ENCODE results near the gene BEAN1. TPM values are rescaled to one million over a fixed set of nuclear protein-coding genes. Genes with fewer than 3 reads are reported as not detected.

BEAN1 gene
- total RNA-seq, 1 experiment from 2014 or later: not detected

- ATAC-seq: no peak
- no peak overlapping the region; the same call in 1 of the 2 replicates for H3K27ac Mint-ChIP-seq
- DNase-seq (ENCODE audit: low spot score): no peak
- ChIA-PET POLR2A (no interaction called here), CTCF (no interaction called here)
- H3K4me3 Mint-ChIP-seq: no peak overlapping the region
- no peaks in the 10 kb centered on the region; the same call in 1 of the 2 replicates for H3K27me3 Mint-ChIP-seq (ENCODE audit: low read depth)
- peaks cover 8% of the 10 kb centered on the region; the same call in 1 of the 2 replicates for H3K36me3 Mint-ChIP-seq
- H3K9me3 Mint-ChIP-seq: no peaks in the 10 kb centered on the region
- no peaks in the 10 kb centered on the region for H3K4me1 Mint-ChIP-seq
- TF ChIP-seq ATF1 (CRISPR knock-in tag; IDR thresholded peaks at IDR 0.05): no peak
These were observed 97.6 kb downstream of the BEAN1 start for GRCh38 chr16:66524601-66525164.

GRCh38 chr16:66525396-66526180 lies 98.5 kb downstream of the BEAN1 start:
- no peaks in the 10 kb centered on the region for H3K4me1 Mint-ChIP-seq
- TF ChIP-seq E2F5 (CRISPR knock-in tag; IDR thresholded peaks at IDR 0.05): no peak
- no peak for TF ChIP-seq TP53 (CRISPR knock-in tag; IDR thresholded peaks at IDR 0.05)
- TF ChIP-seq GRHL2 (CRISPR knock-in tag; IDR thresholded peaks at IDR 0.05; ENCODE audit: insufficient replicate concordance, severe bottlenecking): no peak
- no peak for TF ChIP-seq CBFB (CRISPR knock-in tag; IDR thresholded peaks at IDR 0.05; ENCODE audit: low read depth)
- TF ChIP-seq FOXP1 (CRISPR knock-in tag; IDR thresholded peaks at IDR 0.05; ENCODE audit: borderline replicate concordance): no peak
- TF ChIP-seq STAT6 (CRISPR knock-in tag; conservative IDR thresholded peaks at IDR 0.05; ENCODE audit: low read depth): no peak
- TF ChIP-seq, protein P1, sequence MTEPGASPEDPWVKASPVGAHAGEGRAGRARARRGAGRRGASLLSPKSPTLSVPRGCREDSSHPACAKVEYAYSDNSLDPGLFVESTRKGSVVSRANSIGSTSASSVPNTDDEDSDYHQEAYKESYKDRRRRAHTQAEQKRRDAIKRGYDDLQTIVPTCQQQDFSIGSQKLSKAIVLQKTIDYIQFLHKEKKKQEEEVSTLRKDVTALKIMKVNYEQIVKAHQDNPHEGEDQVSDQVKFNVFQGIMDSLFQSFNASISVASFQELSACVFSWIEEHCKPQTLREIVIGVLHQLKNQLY (CRISPR knock-in tag; IDR thresholded peaks at IDR 0.05): no peak
- TF ChIP-seq E2F4 (CRISPR knock-in tag; IDR thresholded peaks at IDR 0.05; ENCODE audit: borderline replicate concordance, low read depth): no peak
- TF ChIP-seq TEAD1 (CRISPR knock-in tag; IDR thresholded peaks at IDR 0.05): no peak
- TF ChIP-seq, protein P2, sequence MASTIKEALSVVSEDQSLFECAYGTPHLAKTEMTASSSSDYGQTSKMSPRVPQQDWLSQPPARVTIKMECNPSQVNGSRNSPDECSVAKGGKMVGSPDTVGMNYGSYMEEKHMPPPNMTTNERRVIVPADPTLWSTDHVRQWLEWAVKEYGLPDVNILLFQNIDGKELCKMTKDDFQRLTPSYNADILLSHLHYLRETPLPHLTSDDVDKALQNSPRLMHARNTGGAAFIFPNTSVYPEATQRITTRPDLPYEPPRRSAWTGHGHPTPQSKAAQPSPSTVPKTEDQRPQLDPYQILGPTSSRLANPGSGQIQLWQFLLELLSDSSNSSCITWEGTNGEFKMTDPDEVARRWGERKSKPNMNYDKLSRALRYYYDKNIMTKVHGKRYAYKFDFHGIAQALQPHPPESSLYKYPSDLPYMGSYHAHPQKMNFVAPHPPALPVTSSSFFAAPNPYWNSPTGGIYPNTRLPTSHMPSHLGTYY (CRISPR knock-in tag; IDR thresholded peaks at IDR 0.05): no peak
- TF ChIP-seq ZNF121 (CRISPR knock-in tag; IDR thresholded peaks at IDR 0.05): no peak
- TF ChIP-seq NR2C2 (CRISPR knock-in tag; IDR thresholded peaks at IDR 0.05): no peak
- no peak for TF ChIP-seq ELF4 (CRISPR knock-in tag; IDR thresholded peaks at IDR 0.05; ENCODE audit: low read depth)
- no peak for TF ChIP-seq NR3C1 (CRISPR knock-in tag; conservative IDR thresholded peaks at IDR 0.05; ENCODE audit: low read depth)
- TF ChIP-seq CREM (CRISPR knock-in tag; IDR thresholded peaks at IDR 0.05): no peak
- no peak for TF ChIP-seq EMX1 (CRISPR knock-in tag; IDR thresholded peaks at IDR 0.05)
- H3K36me3 Mint-ChIP-seq: peaks cover 8% of the 10 kb centered on the region; the same call in 1 of the 2 replicates
- no peak overlapping the region for H3K4me3 Mint-ChIP-seq
- H3K9me3 Mint-ChIP-seq: no peaks in the 10 kb centered on the region
- H3K27me3 Mint-ChIP-seq (ENCODE audit: low read depth): no peaks in the 10 kb centered on the region; the same call in 1 of the 2 replicates
- ChIA-PET POLR2A (interaction anchor here (0.5 kb wide), 1 partner anchor 161 kb away, joined by 3 read pairs; no protein-coding TSS in a partner anchor), CTCF (no interaction called here)
- no peak for ATAC-seq
- no peak overlapping the region for H3K27ac Mint-ChIP-seq
- no peak for DNase-seq (ENCODE audit: low spot score)

All from WTC11 (cell line).